ENCODE measurements around the gene PRKCD. TPM values are rescaled to one million over a fixed set of nuclear protein-coding genes. Genes with fewer than 3 reads are reported as not detected.

The PRKCD gene
- total RNA-seq, 1 donor from 2014 or later = 5.4 TPM

- Mint-ChIP-seq H3K36me3 (ENCODE audit: unreplicated experiment) (no peaks in the 10 kb centered on the region), H3K4me1 (ENCODE audit: low read depth, unreplicated experiment) (no peaks in the 10 kb centered on the region), H3K4me3 (ENCODE audit: unreplicated experiment) (no peak overlapping the region), H3K27ac (ENCODE audit: unreplicated experiment) (no peak overlapping the region), H3K27me3 (ENCODE audit: unreplicated experiment) (peaks cover 3% of the 10 kb centered on the region), H3K9me3 (ENCODE audit: unreplicated experiment) (peaks cover 2% of the 10 kb centered on the region)
- TF ChIP-seq CTCF (IDR thresholded peaks at IDR 0.05; ENCODE audit: partially characterized antibody, unreplicated experiment) = no peak
- no peak for DNase-seq
Measured at GRCh38 chr3:53193466-53194209, 32.6 kb downstream of the PRKCD start.

- TF ChIP-seq CTCF (IDR thresholded peaks at IDR 0.05; ENCODE audit: partially characterized antibody, unreplicated experiment) = no peak
- Mint-ChIP-seq H3K9me3 (ENCODE audit: unreplicated experiment) (peaks cover 2% of the 10 kb centered on the region), H3K27me3 (ENCODE audit: unreplicated experiment) (peaks cover 3% of the 10 kb centered on the region), H3K4me1 (ENCODE audit: low read depth, unreplicated experiment) (no peaks in the 10 kb centered on the region), H3K36me3 (ENCODE audit: unreplicated experiment) (no peaks in the 10 kb centered on the region), H3K27ac (ENCODE audit: unreplicated experiment) (no peak overlapping the region), H3K4me3 (ENCODE audit: unreplicated experiment) (no peak overlapping the region)
- no peak for DNase-seq
Measured at GRCh38 chr3:53194210-53195065, 33.4 kb downstream of the PRKCD start.

- peaks cover 2% of the 10 kb centered on the region for H3K9me3 Mint-ChIP-seq (ENCODE audit: unreplicated experiment)
- no peak overlapping the region for H3K27ac Mint-ChIP-seq (ENCODE audit: unreplicated experiment)
- no peak for DNase-seq
- no peak for TF ChIP-seq CTCF (IDR thresholded peaks at IDR 0.05; ENCODE audit: partially characterized antibody, unreplicated experiment)
- H3K4me1 Mint-ChIP-seq (ENCODE audit: low read depth, unreplicated experiment) = no peaks in the 10 kb centered on the region
- no peaks in the 10 kb centered on the region for H3K36me3 Mint-ChIP-seq (ENCODE audit: unreplicated experiment)
- H3K4me3 Mint-ChIP-seq (ENCODE audit: unreplicated experiment) = no peak overlapping the region
- peaks cover 3% of the 10 kb centered on the region for H3K27me3 Mint-ChIP-seq (ENCODE audit: unreplicated experiment)
Measured at GRCh38 chr3:53195066-53195450, 34.0 kb downstream of the PRKCD start.

- Mint-ChIP-seq H3K27ac (ENCODE audit: unreplicated experiment) (no peak overlapping the region), H3K27me3 (ENCODE audit: unreplicated experiment) (peaks cover 3% of the 10 kb centered on the region), H3K4me1 (ENCODE audit: low read depth, unreplicated experiment) (no peaks in the 10 kb centered on the region), H3K4me3 (ENCODE audit: unreplicated experiment) (no peak overlapping the region), H3K36me3 (ENCODE audit: unreplicated experiment) (no peaks in the 10 kb centered on the region), H3K9me3 (ENCODE audit: unreplicated experiment) (peaks cover 2% of the 10 kb centered on the region)
- peak; percentile 99 for TF ChIP-seq CTCF (IDR thresholded peaks at IDR 0.05; ENCODE audit: partially characterized antibody, unreplicated experiment)
- peak; percentile 79 for DNase-seq
Measured at GRCh38 chr3:53195602-53196574, 34.9 kb downstream of the PRKCD start.
